OCI-LY1 (cell line): ENCODE measurements around the gene VSIG8.

Experiments used
- EZH2 ChIP-seq: fragments of 200-600 bp; sonication (generic), shearing (Covaris generic); IDR thresholded peaks from 2 replicates; pipeline ENCODE4 v1.8.0; 2017; ENCODE audit warnings: borderline replicate concordance, mixed run types, mild to moderate bottlenecking, antibody characterized with exemption, low read length, moderate library complexity, mixed read lengths
- TF ChIP-seq, protein P1 (sequence below): fragments of 200-600 bp; sonication (generic), shearing (Covaris generic); IDR thresholded peaks from 2 replicates; pipeline ENCODE4 v1.5.1; 2017; ENCODE audit warnings: mild to moderate bottlenecking, antibody characterized with exemption, low read length, moderate library complexity, mixed read lengths

DNA sequence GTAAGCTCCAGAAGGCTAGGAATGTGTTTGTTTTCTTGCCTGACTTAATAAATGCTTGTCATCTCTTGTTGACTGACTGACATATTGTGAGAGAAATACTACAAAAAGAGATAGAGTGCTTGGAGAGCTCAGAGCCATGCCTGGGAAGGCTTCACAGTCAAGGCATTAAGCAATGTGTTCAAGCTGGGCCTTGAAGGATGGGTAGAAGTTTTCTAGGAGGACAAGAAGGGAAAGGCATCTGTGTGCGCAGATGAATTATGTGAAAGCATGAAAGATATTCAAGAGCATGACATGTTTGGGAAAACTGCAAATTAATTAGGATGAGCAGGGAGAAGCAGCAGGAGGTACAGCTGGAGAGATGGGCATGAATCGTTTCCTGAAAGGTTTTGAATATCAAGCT is 30.1 kb downstream of the VSIG8 start:
- TF ChIP-seq, protein P1, sequence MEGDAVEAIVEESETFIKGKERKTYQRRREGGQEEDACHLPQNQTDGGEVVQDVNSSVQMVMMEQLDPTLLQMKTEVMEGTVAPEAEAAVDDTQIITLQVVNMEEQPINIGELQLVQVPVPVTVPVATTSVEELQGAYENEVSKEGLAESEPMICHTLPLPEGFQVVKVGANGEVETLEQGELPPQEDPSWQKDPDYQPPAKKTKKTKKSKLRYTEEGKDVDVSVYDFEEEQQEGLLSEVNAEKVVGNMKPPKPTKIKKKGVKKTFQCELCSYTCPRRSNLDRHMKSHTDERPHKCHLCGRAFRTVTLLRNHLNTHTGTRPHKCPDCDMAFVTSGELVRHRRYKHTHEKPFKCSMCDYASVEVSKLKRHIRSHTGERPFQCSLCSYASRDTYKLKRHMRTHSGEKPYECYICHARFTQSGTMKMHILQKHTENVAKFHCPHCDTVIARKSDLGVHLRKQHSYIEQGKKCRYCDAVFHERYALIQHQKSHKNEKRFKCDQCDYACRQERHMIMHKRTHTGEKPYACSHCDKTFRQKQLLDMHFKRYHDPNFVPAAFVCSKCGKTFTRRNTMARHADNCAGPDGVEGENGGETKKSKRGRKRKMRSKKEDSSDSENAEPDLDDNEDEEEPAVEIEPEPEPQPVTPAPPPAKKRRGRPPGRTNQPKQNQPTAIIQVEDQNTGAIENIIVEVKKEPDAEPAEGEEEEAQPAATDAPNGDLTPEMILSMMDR = no peak
- TF ChIP-seq EZH2 = no peak
